Lower leg skin (tissue), 4 donors: Measurements from ENCODE around the gene RASGEF1B. TPM values are rescaled to one million over a fixed set of nuclear protein-coding genes. Genes with fewer than 3 reads are reported as not detected.

Experiments
- DNase-seq, 2 donors: peaks; one replicate each; pipeline ENCODE4 v3.0.0-alpha.2; 2019; ENCODE audit warnings: low spot score in 2 of 2
- H3K4me3 ChIP-seq: fragments of 200-600 bp; sonication (generic); 2 replicates; pipeline ENCODE4 v1.5.1; 2017; ENCODE audit warnings: mild to moderate bottlenecking, low read depth; ENCODE audit not compliant: poor library complexity, severe bottlenecking
- CTCF ChIP-seq, 3 donors: fragments of 450-650 bp; IDR thresholded peaks; one replicate each; pipeline ENCODE4 v1.5.1; 2016; ENCODE audit warnings: antibody characterized with exemption in 3 of 3, mild to moderate bottlenecking in 3 of 3, moderate library complexity in 2 of 3
- POLR2A ChIP-seq, 2 donors: fragments of 450-650 bp; IDR thresholded peaks; one replicate each; pipeline ENCODE4 v1.6.1; 2016 to 2017; ENCODE audit warnings: antibody characterized with exemption in 2 of 2, mild to moderate bottlenecking in 1 of 2, moderate library complexity in 1 of 2
- WGBS, 2 donors: methylation state at CpG; one replicate each; pipeline ENCODE4 v1.1.5; 2018; 5-methylcytosine and 5-hydroxymethylcytosine counted together
- intact Hi-C: fragments of 100-400 bp; cut with DNase I; formaldehyde crosslinking; loops from one replicate; pipeline ENCODE4 v1.15.0; 2023; ENCODE audit warnings: low total_unique reads
- total RNA-seq, 4 donors: library from RNA; depleted of rRNA; stranded (reverse); fragments of >200 nt; gene quantifications; one replicate each; pipeline ENCODE4 v1.1.0, GENCODE V29; 2016

RASGEF1B gene
- total RNA-seq, 4 donors from 2014 or later = 53.7 to 58.2 (median 57.6) TPM

- peak in 1 of 2 donors; percentile 26 for DNase-seq
- intact Hi-C loops = no loop called here
- TF ChIP-seq POLR2A (IDR thresholded peaks at IDR 0.05) (no peak), CTCF (IDR thresholded peaks at IDR 0.05) (no peak)
- H3K4me3 ChIP-seq = no peak overlapping the region
- 79 to 86% methylated on average over 6 of the region's 6 CpGs for WGBS, 2 donors
These were observed 32.7 kb upstream of the RASGEF1B start for GRCh38 chr4:81504112-81505003.

GRCh38 chr4:81503586-81503985 lies 31.9 kb upstream of the RASGEF1B start:
- 90% methylated on average over 4 of the region's 4 CpGs for whole genome bisulfite sequencing, 2 donors
- intact Hi-C loops = no loop called here
- no peak for DNase-seq
- H3K4me3 ChIP-seq = no peak overlapping the region
- TF ChIP-seq POLR2A (IDR thresholded peaks at IDR 0.05) = no peak
- TF ChIP-seq CTCF (IDR thresholded peaks at IDR 0.05) = no peak

- no peak for DNase-seq
- 80 to 81% methylated on average over 4 of the region's 4 CpGs for WGBS, 2 donors
- H3K4me3 ChIP-seq = no peak overlapping the region
- intact Hi-C loops = no loop called here
- TF ChIP-seq CTCF (IDR thresholded peaks at IDR 0.05) (no peak), POLR2A (IDR thresholded peaks at IDR 0.05) (no peak)
These were observed 30.9 kb upstream of the RASGEF1B start for GRCh38 chr4:81502564-81502963.

- intact Hi-C loops = no loop called here
- WGBS, 2 donors = 60 to 64% methylated on average over 3 of the region's 3 CpGs
- no peak for DNase-seq
- H3K4me3 ChIP-seq = no peak overlapping the region
- TF ChIP-seq CTCF (IDR thresholded peaks at IDR 0.05) (no peak), POLR2A (IDR thresholded peaks at IDR 0.05) (no peak)
These were observed 28.1 kb upstream of the RASGEF1B start for GRCh38 chr4:81499840-81500239.

- WGBS, 2 donors = 57 to 87% methylated on average over 1 of the region's 1 CpG
- DNase-seq = no peak
- H3K4me3 ChIP-seq = no peak overlapping the region
- TF ChIP-seq CTCF (IDR thresholded peaks at IDR 0.05) = no peak
- TF ChIP-seq POLR2A (IDR thresholded peaks at IDR 0.05) = no peak
- intact Hi-C loops = no loop called here
These were observed 26.9 kb upstream of the RASGEF1B start for GRCh38 chr4:81498551-81499099.
